ENCODE data around the gene EGF.

EGF gene

GRCh38 chr4:109879081-109879480 is 33.6 kb upstream of the EGF start:
- Histone ChIP-seq H3K4me1 (ENCODE audit: insufficient read depth, low read length) (no peaks in the 10 kb centered on the region), H3K9me3 (ENCODE audit: low read length) (no peaks in the 10 kb centered on the region), H3K4me3 (ENCODE audit: low read depth in 1 of 2, low read length in 2 of 2) (no peak overlapping the region), H3K36me3 (ENCODE audit: insufficient read depth, low read length) (no peaks in the 10 kb centered on the region), H3K9ac (ENCODE audit: low read length) (no peak overlapping the region), H3K27me3 (ENCODE audit: control insufficient read depth in 1 of 2, insufficient read depth in 2 of 2, low read length in 2 of 2) (no peaks in the 10 kb centered on the region), H3K27ac (ENCODE audit: low read depth, low read length) (no peak overlapping the region)

GRCh38 chr4:109879636-109880314 is 32.9 kb upstream of the EGF start:
- H3K27ac ChIP-seq (ENCODE audit: low read depth, low read length): no peak overlapping the region
- H3K36me3 ChIP-seq (ENCODE audit: insufficient read depth, low read length): no peaks in the 10 kb centered on the region
- H3K27me3 ChIP-seq (ENCODE audit: control insufficient read depth in 1 of 2, insufficient read depth in 2 of 2, low read length in 2 of 2): no peaks in the 10 kb centered on the region
- no peak overlapping the region for H3K4me3 ChIP-seq (ENCODE audit: low read depth in 1 of 2, low read length in 2 of 2)
- no peaks in the 10 kb centered on the region for H3K9me3 ChIP-seq (ENCODE audit: low read length)
- no peak overlapping the region for H3K9ac ChIP-seq (ENCODE audit: low read length)
- no peaks in the 10 kb centered on the region for H3K4me1 ChIP-seq (ENCODE audit: insufficient read depth, low read length)

GRCh38 chr4:109886303-109886702 is 26.4 kb upstream of the EGF start:
- no peaks in the 10 kb centered on the region for H3K27me3 ChIP-seq (ENCODE audit: control insufficient read depth in 1 of 2, insufficient read depth in 2 of 2, low read length in 2 of 2)

GRCh38 chr4:109887071-109887470 is 25.6 kb upstream of the EGF start:
- Histone ChIP-seq H3K4me3 (ENCODE audit: low read depth in 1 of 2, low read length in 2 of 2) (no peak overlapping the region), H3K9me3 (ENCODE audit: low read length) (no peaks in the 10 kb centered on the region), H3K4me1 (ENCODE audit: insufficient read depth, low read length) (no peaks in the 10 kb centered on the region), H3K36me3 (ENCODE audit: insufficient read depth, low read length) (no peaks in the 10 kb centered on the region), H3K27me3 (ENCODE audit: control insufficient read depth in 1 of 2, insufficient read depth in 2 of 2, low read length in 2 of 2) (no peaks in the 10 kb centered on the region), H3K27ac (ENCODE audit: low read depth, low read length) (no peak overlapping the region), H3K9ac (ENCODE audit: low read length) (no peak overlapping the region)

More at GRCh38 chr4:109886303-109886702, 26.4 kb upstream of the EGF start:
- H3K9me3 ChIP-seq (ENCODE audit: low read length): no peaks in the 10 kb centered on the region
- H3K9ac ChIP-seq (ENCODE audit: low read length): no peak overlapping the region
- no peak overlapping the region for H3K4me3 ChIP-seq (ENCODE audit: low read depth in 1 of 2, low read length in 2 of 2)
- H3K4me1 ChIP-seq (ENCODE audit: insufficient read depth, low read length): no peaks in the 10 kb centered on the region
- H3K27ac ChIP-seq (ENCODE audit: low read depth, low read length): no peak overlapping the region
- no peaks in the 10 kb centered on the region for H3K36me3 ChIP-seq (ENCODE audit: insufficient read depth, low read length)

GRCh38 chr4:109890076-109890475 is 22.6 kb upstream of the EGF start:
- Histone ChIP-seq H3K27me3 (ENCODE audit: control insufficient read depth in 1 of 2, insufficient read depth in 2 of 2, low read length in 2 of 2) (no peaks in the 10 kb centered on the region), H3K36me3 (ENCODE audit: insufficient read depth, low read length) (no peaks in the 10 kb centered on the region), H3K27ac (ENCODE audit: low read depth, low read length) (no peak overlapping the region), H3K4me1 (ENCODE audit: insufficient read depth, low read length) (no peaks in the 10 kb centered on the region), H3K4me3 (ENCODE audit: low read depth in 1 of 2, low read length in 2 of 2) (no peak overlapping the region), H3K9ac (ENCODE audit: low read length) (no peak overlapping the region), H3K9me3 (ENCODE audit: low read length) (no peaks in the 10 kb centered on the region)

GRCh38 chr4:109902559-109903251 is 10.0 kb upstream of the EGF start:
- Histone ChIP-seq H3K9ac (ENCODE audit: low read length) (no peak overlapping the region), H3K36me3 (ENCODE audit: insufficient read depth, low read length) (no peaks in the 10 kb centered on the region), H3K27ac (ENCODE audit: low read depth, low read length) (no peak overlapping the region), H3K4me1 (ENCODE audit: insufficient read depth, low read length) (no peaks in the 10 kb centered on the region), H3K27me3 (ENCODE audit: control insufficient read depth in 1 of 2, insufficient read depth in 2 of 2, low read length in 2 of 2) (no peaks in the 10 kb centered on the region), H3K4me3 (ENCODE audit: low read depth in 1 of 2, low read length in 2 of 2) (no peak overlapping the region), H3K9me3 (ENCODE audit: low read length) (no peaks in the 10 kb centered on the region)

- H3K9ac ChIP-seq (ENCODE audit: low read length): no peak overlapping the region
- H3K9me3 ChIP-seq (ENCODE audit: low read length): no peaks in the 10 kb centered on the region
- no peaks in the 10 kb centered on the region for H3K27me3 ChIP-seq (ENCODE audit: control insufficient read depth in 1 of 2, insufficient read depth in 2 of 2, low read length in 2 of 2)
Measured at GRCh38 chr4:109908731-109909130, 4.0 kb upstream of the EGF start.

GRCh38 chr4:109910256-109910655 is 2.4 kb upstream of the EGF start:
- Histone ChIP-seq H3K27me3 (ENCODE audit: control insufficient read depth in 1 of 2, insufficient read depth in 2 of 2, low read length in 2 of 2) (no peaks in the 10 kb centered on the region), H3K4me3 (ENCODE audit: low read depth in 1 of 2, low read length in 2 of 2) (no peak overlapping the region), H3K4me1 (ENCODE audit: insufficient read depth, low read length) (no peaks in the 10 kb centered on the region), H3K27ac (ENCODE audit: low read depth, low read length) (no peak overlapping the region), H3K9ac (ENCODE audit: low read length) (no peak overlapping the region), H3K9me3 (ENCODE audit: low read length) (no peaks in the 10 kb centered on the region), H3K36me3 (ENCODE audit: insufficient read depth, low read length) (no peaks in the 10 kb centered on the region)

More at GRCh38 chr4:109908731-109909130, 4.0 kb upstream of the EGF start:
- no peaks in the 10 kb centered on the region for H3K4me1 ChIP-seq (ENCODE audit: insufficient read depth, low read length)
- no peaks in the 10 kb centered on the region for H3K36me3 ChIP-seq (ENCODE audit: insufficient read depth, low read length)
- no peak overlapping the region for H3K27ac ChIP-seq (ENCODE audit: low read depth, low read length)
- H3K4me3 ChIP-seq (ENCODE audit: low read depth in 1 of 2, low read length in 2 of 2): no peak overlapping the region

GRCh38 chr4:109913596-109914241 is 1.0 kb downstream of the EGF start:
- no peak overlapping the region for H3K9ac ChIP-seq (ENCODE audit: low read length)
- no peaks in the 10 kb centered on the region for H3K27me3 ChIP-seq (ENCODE audit: control insufficient read depth in 1 of 2, insufficient read depth in 2 of 2, low read length in 2 of 2)
- no peaks in the 10 kb centered on the region for H3K36me3 ChIP-seq (ENCODE audit: insufficient read depth, low read length)
- H3K4me3 ChIP-seq (ENCODE audit: low read depth in 1 of 2, low read length in 2 of 2): no peak overlapping the region
- H3K27ac ChIP-seq (ENCODE audit: low read depth, low read length): no peak overlapping the region
- no peaks in the 10 kb centered on the region for H3K9me3 ChIP-seq (ENCODE audit: low read length)
- H3K4me1 ChIP-seq (ENCODE audit: insufficient read depth, low read length): no peaks in the 10 kb centered on the region

GRCh38 chr4:109914322-109914721 is 1.6 kb downstream of the EGF start:
- no peaks in the 10 kb centered on the region for H3K4me1 ChIP-seq (ENCODE audit: insufficient read depth, low read length)
- H3K4me3 ChIP-seq (ENCODE audit: low read depth in 1 of 2, low read length in 2 of 2): no peak overlapping the region
- H3K36me3 ChIP-seq (ENCODE audit: insufficient read depth, low read length): no peaks in the 10 kb centered on the region
- no peaks in the 10 kb centered on the region for H3K27me3 ChIP-seq (ENCODE audit: control insufficient read depth in 1 of 2, insufficient read depth in 2 of 2, low read length in 2 of 2)
- no peak overlapping the region for H3K27ac ChIP-seq (ENCODE audit: low read depth, low read length)
- H3K9me3 ChIP-seq (ENCODE audit: low read length): no peaks in the 10 kb centered on the region
- no peak overlapping the region for H3K9ac ChIP-seq (ENCODE audit: low read length)

GRCh38 chr4:109915385-109916026 is 2.8 kb downstream of the EGF start:
- Histone ChIP-seq H3K4me3 (ENCODE audit: low read depth in 1 of 2, low read length in 2 of 2) (no peak overlapping the region), H3K27me3 (ENCODE audit: control insufficient read depth in 1 of 2, insufficient read depth in 2 of 2, low read length in 2 of 2) (no peaks in the 10 kb centered on the region), H3K9me3 (ENCODE audit: low read length) (no peaks in the 10 kb centered on the region), H3K9ac (ENCODE audit: low read length) (no peak overlapping the region), H3K27ac (ENCODE audit: low read depth, low read length) (no peak overlapping the region), H3K36me3 (ENCODE audit: insufficient read depth, low read length) (no peaks in the 10 kb centered on the region), H3K4me1 (ENCODE audit: insufficient read depth, low read length) (no peaks in the 10 kb centered on the region)

Measured in muscle layer of colon (tissue), 2 donors.